DMS114 treated with DMSO at 0.1 percent for 48 hours (cell line): Measurements from ENCODE around the gene FGFRL1.
"Not testable (repeated sequence)": the region's sequence is repeated elsewhere in the genome, so short reads cannot be mapped to it uniquely, and the experiment has no call there.

Experiments used
- DNase-seq: peaks from one replicate; lab custom pipeline; 2025; ENCODE audit not compliant: unreplicated experiment; lab: John Stamatoyannopoulos, UW

The FGFRL1 gene

DNA sequence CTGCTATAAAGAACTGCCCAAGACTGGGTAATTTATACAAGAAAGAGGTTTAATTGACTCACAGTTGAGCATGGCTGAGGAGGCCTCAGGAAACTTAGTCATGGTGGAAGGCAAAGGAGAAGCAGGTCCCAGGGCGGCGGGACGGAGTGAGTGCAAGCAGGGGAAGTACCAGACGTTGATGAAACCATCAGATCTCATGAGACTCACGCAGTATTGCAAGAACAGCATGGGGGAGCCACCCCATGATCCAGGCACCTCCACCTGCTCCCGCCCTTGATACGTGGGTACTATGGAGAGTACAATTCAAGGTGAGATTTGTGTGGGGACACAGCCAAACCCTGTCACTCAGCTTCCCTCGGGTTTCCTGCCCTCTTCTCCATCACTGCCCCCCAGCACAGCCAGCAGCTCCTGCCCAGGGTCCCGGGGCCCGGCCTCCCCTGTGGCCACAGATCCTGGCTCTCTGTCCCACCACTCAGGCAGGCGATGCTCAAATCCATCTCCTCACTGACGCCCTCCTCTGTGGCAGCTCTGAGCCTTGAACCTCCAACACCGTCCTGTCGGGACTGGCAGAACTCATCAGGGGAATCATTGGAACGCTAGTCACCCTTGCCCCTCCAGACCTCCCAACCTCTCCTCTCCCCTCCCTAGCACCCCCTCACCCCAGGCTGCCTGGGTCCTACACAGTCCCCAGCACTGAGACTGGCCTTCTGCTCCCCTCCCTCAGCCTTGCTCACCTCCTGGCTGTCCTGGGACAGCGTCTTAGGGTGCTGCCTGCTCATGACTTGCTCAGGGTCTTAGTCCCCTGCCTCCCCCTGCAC is 37.6 kb downstream of the FGFRL1 start:
- DNase-seq = no peak

DNA sequence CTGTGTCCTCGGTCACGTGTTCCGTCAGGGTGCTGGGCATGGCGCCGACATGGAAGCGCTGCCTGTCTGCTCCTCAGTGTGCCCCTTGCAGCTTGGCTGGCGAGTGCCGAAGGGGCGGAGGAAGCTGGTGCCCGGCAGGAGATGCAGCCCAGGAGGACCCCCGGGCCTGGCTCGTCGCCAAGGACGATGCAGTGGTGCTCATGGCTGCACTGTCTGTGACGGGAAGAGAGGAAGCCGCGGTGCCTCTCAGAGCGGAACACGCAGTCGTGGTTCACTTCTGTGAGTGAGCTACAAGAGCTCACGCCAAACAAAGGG is 38.1 kb downstream of the FGFRL1 start:
- no peak for DNase-seq

DNA sequence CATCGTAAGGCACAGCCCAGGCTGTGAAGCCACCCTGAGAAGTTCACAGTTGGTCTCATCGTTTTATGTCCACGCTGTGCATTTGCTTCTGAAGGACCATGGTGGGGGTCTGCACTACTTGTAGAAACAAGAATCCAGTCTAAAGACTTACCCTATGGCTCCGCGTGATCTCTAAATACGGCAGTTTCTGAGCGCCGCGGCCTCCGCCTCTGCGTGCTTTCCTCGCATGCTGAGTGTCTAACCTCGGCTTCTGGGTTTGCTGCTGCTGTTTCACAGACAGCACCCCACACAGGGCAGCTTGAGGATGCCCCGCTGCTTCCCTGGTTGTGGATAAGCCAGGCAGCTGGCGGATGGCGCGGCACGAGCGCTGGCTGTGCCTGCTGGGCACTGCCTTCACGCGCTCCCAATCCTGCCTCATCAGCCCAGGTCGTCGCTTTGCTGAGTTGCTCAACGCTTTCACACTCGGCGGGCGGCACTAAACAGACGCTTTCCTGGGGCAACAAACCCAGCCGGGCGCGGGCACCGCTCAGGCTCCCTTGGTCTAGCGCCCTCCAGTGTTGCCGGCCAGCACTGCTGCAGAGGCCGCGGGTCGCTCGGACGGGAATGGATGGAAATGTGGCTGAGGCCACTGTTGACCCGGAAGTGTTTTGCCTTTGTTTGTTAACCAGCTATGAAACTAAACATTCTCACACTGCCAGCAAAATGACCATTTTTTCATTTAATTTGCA is 39.2 kb downstream of the FGFRL1 start:
- no peak for DNase-seq

DNA sequence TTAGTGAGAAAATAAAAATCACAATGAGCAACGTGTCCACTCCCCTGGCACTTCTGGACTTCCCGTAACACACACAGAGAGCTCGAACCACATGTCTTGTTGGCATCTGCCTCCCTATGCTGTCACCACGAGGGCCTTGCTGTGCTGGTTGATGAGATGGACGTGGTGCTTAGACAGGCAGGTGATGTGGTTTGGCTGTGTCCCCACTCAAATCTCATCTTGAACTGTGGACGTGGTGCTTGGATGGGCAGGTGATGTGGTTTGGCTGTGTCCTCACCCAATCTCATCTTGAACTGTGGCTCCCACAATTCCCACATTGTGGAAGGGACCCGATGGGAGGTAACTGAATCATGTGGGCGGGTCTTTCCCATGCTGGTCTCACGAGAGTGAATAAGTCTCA is 40.0 kb downstream of the FGFRL1 start:
- DNase-seq = no peak

DNA sequence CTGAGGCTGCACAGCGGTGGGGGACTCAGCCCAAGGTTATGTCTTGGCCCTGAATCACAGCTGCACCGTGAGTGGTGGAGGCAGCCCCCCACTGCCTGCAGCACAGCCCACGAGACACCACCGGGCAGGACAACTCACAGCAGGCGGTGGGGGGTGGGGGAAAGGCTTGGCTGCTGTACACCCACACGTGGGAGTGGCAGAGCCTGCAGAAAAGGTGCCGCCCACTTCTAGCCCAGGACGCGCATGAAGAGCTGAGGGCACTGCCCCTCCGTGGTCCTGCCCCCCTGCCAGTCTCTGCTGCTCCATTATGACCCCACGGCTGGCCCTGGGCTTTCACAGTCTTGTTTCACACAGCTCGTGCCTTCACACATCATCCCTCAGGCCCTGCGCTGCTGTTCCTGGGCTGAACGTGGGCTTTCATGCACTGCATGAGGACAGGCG is 40.8 kb downstream of the FGFRL1 start:
- DNase-seq = no peak

DNA sequence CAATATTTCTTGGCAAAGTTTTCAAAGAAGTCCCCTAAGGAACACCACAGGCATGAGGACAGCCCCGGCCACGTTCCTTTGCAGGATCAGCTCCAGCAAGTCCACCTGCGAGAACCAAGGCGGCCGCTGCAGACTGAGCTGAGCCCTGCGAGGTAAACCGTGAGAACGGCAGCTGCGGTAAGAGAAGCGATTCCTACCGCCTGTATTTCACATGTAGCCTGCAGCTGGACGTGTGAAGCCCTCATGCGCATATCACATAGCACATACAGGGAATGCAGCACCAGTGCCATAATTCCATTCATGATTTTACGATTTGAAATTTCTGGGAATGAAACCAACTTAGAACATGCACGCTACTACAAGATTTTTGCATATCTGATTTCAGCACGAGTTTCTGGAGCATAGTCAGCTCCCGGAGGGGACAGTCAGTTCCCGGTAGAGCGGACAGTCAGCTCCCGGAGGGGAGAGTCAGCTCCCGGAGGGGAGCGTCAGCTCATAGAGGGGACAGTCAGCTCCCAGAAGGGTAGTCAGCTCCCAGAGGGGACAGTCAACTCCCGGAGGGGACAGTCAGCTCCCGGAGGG is 41.7 kb downstream of the FGFRL1 start:
- no peak for DNase-seq

DNA sequence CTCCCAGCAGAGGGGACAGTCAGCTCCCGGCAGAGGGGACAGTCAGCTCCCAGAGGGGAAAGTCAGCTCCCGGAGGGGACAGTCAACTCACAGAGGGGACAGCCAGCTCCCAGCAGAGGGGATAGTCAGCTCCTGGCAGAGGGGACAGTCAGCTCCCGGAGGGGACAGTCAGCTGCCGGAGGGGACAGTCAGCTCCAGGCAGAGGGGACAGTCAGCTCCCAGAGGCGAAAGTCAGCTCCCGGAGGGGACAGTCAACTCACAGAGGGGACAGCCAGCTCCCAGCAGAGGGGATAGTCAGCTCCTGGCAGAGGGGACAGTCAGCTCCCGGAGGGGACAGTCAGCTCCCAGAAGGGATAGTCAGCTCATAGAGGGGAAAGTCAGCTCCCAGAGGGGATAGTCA is 42.5 kb downstream of the FGFRL1 start:
- not testable (repeated sequence) for DNase-seq

DNA sequence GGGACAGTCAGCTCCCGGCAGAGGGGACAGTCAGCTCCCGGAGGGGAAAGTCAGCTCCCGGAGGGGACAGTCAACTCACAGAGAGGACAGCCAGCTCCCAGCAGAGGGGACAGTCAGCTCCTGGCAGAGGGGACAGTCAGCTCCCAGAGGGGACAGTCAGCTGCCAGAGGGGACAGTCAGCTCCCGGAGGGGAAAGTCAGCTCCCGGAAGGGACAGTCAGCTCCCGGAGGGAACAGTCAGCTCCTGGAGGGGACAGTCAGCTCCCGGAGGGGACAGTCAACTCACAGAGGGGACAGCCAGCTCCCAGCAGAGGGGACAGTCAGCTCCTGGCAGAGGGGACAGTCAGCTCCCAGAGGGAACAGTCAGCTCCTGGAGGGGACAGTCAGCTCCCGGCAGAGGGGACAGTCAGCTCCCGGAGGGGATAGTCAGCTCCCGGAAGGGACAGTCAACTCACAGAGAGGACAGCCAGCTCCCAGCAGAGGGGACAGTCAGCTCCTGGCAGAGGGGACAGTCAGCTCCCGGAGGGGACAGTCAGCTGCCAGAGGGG is 43.3 kb downstream of the FGFRL1 start:
- not testable (repeated sequence) for DNase-seq

DNA sequence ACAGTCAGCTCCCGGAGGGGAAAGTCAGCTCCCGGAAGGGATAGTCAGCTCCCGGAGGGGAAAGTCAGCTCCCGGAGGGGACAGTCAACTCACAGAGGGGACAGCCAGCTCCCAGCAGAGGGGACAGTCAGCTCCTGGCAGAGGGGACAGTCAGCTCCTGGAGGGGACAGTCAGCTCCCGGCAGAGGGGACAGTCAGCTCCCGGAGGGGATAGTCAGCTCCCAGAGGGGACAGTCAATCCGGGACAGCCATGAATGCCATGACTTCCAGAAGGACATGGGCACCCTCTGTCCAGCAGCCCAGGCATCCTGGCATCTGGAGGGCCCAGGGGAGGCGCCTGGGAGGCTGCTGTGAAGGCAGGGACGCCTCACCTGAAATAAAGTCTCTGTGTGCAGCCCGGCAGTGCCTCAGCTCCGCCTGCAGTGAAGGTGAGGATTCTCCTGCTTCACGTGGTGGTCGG is 43.8 kb downstream of the FGFRL1 start:
- not testable (repeated sequence) for DNase-seq

DNA sequence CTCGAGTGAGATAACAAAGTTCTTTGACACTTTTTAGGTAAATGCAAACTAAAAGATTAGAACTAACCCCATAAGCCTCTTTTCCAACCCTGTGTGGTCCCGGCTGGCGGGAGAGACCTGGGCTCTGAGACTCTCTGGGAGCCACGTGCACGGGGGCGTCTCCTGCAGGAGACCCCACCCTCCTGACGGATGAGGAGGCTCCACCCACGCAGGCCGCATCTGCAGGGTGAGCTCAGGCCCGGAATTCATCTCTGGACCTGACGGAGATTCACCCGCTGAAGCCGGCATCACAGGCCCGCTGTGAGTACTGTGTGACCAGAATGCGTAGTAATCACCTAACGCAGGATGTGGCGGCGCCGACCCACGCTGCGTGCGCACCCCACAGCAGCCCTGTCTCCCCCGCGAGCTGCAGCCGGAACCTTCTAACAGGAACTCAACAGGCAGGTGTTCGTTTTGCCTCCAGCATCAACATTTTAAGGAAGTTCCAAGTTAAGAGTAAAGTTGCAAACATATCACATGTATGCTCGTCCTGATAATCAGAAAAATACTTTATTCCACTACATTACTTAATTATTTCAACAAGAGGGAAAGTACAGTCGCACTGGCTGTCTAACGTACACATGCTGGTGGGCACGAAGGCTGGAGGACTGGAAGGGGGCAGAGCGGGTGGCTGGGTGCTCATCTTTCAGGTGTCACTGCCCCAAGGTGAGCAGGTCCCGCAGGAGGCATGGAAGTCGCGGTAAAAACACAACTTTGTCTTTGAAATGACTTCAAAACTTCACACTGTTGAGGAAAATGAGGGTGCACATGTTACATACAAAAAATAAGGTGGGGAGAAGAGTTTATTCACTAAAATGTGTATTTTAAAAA is 44.5 kb downstream of the FGFRL1 start:
- no peak for DNase-seq

DNA sequence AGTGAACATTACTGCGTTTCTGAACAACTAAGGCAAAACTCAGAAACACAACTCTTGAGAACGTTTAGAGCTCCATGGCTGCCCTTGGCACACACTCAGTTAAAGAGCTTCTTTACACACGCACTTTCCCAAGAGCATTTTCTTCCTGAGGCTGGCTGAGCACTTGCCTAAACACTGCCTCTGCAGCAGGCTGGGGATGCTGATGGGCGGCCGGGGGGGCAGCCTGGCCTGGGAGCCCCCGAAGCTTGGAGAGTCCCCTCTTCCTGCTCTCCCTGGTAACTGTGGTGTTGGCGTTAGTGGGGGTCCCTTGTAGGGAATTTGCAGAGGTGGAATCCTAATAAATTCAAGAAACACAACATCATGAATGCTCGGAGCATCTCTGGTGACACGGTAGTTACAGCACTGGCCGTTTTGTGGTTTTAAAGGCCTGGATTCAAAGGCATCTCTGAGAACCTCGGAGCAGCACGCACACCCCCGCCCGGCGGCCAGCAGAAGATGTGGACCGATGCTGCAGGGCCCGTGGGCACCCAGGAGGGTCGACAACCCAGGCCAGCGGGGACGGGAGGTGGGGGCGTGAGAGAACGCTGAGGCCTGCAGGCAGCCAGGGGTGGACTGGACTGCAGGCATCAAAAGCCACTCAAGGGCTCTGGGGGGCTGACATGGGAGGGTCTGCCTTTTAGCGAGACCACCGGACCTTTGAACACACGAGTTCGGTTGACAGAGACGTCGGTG is 45.4 kb downstream of the FGFRL1 start:
- no peak for DNase-seq

DNA sequence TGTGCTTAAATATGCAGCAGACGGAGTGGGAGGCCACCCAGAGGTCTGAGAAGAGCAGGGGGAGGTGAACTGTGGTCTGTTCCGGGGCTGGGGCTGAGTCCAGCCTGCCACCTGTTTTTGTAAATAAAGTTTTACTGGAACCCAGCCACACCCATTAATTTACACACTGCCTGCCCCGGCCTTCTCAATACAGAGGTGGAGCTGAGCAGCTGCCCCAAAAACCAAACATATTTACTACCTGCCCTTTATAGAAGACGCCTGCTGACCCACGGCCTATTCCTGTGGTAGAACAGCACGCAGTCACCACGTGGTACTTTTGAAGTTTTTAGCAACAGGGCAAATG is 45.9 kb downstream of the FGFRL1 start:
- no peak for DNase-seq

DNA sequence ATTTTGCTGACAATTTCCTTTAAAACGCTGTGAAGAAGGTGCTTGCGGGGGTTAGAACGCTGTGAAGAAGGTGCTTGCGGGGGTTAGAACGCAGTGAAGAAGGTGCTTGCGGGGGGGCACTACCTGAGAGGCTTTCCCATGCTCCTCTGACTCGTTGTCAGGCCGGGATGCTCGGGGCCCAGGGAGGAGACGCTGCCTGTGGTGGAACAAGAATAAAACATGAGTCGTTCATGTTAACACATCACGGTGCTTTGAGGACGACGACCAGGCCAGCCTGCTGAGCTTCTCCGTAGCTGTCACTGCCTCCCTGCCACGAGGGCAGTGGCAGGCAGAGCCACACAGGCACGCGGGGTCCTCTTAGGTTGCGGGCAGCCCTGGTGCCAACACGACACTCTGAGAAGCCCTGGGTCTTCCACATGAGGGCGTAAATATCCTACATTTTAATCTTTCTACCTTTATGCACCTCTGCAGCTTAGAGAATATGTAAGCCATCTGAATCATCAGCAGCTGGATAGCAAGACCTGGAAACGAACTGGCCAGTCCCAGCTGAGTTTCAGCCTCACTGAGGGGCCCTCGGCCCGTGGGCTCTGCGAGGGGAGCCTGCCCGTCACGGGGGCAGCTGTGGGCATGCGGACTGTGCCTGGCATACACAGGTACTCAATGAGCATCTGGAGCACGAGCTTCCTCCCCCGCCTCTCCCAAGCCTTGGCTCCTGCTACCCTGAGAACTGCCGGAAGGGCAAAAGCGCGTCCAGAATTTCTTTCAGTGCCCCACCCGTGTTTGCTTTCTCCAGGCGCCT is 47.0 kb downstream of the FGFRL1 start:
- no peak for DNase-seq

DNA sequence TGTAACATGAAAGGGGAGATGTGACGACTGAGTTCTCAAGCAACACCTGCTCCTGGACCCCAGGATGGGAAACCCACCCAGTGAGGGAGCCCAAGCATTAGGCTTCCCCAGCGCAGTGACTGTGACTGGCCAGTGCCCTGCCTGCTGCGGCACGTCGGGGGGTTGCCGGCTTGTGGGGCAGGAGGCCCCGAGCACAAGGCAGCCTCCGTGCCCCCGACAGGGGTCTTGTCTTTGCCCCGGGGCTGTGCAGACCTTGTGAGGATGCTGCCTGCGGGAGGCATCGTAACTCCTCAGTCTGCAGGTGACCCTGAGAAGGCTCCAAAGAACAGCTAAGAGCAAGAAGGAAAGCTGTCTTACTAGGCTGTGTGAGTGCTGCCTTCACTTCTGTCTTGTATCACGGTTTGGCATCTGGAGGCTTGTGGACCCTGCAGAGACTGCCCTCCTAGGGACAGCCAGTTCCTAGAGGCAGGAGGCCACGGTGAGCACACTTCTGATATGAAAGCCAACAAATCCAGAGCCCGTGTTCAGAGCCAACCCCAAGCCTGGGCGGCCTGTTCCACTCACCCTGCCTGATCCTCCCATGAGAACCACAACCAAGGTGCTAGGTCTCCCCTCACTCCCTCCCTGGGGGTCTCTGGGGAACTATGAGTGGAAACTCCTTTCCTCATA is 47.7 kb downstream of the FGFRL1 start:
- DNase-seq = no peak

DNA sequence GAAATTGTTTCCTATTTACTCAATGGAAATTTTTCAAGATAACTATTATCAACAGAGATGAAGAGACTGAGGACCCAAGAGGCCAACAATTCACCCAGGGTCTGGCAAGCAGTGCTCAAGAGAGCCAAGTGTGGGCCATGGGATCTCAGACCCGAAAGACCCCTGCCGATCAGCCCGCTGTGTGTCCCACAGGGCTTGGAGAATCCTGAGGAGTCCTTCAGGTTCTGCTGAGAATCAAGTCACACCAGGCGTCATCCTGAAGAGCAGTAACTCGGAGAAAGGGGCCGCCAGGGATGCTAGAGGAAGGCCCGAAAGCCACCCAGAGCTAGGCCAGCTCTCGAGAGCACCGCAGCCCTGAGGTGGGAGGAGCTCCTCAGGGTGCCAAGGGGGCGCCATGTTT is 48.7 kb downstream of the FGFRL1 start:
- no peak for DNase-seq

DNA sequence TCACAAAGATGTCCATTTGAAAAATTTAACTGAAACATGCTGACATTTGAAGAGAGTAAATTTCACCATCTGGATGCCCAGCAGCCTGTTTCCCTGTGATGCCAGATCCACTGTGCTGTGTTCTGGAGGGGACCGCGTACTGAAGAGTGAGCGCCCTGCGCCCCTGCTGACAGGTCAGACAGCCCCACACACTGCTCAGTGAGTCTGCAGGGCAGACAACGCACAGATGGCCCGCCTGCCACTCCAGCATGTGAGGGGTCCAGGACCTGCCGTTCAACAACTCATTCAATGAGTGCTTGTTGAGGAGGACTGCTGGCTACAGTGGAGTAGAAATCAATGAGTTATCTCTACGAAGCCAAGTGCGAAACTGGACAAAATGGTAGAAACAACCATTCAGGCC is 49.2 kb downstream of the FGFRL1 start:
- DNase-seq = no peak

DNA sequence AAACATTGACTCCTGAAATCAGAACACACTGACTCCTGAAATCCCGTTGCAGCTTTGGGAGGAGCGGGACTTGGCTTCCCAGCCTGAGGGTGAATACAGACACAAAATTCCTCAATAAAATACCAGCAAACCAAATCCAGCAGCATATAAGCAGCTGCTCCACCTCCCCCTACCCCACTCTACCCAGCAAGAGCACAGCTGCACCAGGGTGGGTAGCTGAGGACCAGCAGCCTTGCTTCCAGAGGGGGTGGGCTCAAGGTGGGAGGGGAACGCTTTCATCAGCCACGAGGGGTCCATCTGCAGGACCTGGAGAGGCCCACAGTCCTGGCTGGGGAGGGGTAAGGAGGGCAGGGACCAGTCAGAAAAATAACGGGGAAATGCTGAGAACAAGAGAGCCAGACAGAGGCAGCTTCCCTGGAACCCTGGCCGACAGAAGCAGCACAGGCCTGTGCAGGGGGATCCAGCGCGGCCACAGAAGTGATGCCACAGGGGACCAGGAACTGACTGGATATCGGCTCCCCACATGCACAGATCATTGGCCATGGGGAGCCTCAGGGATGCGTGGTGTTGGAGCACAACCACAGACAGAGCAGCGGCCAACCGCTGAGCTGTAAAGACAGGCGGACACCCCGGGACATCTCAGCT is 49.8 kb downstream of the FGFRL1 start:
- no peak for DNase-seq

DNA sequence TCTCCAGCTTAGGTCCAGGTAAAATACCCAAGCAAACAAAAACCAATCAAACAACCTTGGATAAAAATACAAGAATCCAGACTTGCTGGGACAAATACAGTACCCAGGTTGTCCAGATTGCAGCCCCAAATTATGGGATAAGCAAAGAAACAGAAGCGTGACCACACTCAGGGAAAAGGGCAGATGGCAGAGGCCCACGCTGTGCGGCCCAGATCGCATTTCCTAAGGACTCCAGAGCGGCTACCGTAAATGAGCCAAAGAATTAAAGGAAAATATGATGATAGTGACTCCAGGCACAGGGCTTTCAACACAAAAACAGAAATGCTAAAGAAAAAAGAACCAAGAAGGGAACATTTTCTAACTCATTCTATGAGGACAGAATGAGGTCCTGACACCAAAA is 50.3 kb downstream of the FGFRL1 start:
- DNase-seq = no peak

DNA sequence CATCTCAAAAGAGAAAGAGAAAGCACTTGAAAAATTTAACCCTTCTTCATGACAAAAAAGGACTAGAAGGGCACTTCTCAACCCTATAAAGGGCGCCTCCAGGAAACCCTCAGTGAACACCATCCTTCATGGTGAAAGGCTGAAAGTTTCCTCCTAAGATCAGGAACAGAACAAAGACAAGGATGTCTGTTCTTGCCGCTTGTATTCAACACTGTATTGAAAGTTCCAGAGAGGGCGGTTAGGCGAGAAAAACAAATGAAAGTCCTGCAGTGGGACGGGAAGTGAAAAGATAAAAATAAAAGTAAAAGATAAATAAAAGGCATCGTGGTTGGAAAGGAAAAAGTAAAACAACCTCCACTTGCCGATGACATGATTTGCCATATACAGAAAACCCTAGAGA is 51.0 kb downstream of the FGFRL1 start:
- no peak for DNase-seq
